DND-41 (cell line): ENCODE data around the gene CDCA7.

ENCODE experiments used
- ATAC-seq: fragments of 200-7000 bp; cut with Tn5 transposase; 3 replicates; pipeline ENCODE4 v1.9.1; 2021; ENCODE audit warnings: low read depth; ENCODE audit not compliant: insufficient read depth
- DNase-seq: peaks from one replicate; pipeline ENCODE4 v3.0.0-alpha.2; 2020
- H2AFZ ChIP-seq: 2 replicates; pipeline ENCODE4 v1.6.0; 2012; ENCODE audit warnings: low read depth, low read length
- H3K27ac ChIP-seq: 2 replicates; pipeline ENCODE4 v1.5.1; 2012; ENCODE audit warnings: low read length, inconsistent platforms
- H3K27me3 ChIP-seq: fragments of 200-600 bp; sonication (generic); 2 replicates; pipeline ENCODE4 v1.6.0; 2012; ENCODE audit warnings: low read length, mild to moderate bottlenecking, inconsistent platforms; ENCODE audit not compliant: insufficient read depth, poor library complexity
- H3K36me3 ChIP-seq: 2 replicates; pipeline ENCODE4 v1.5.1; 2012; ENCODE audit warnings: low read length, inconsistent platforms; ENCODE audit not compliant: insufficient read depth
- H3K4me1 ChIP-seq: 2 replicates; pipeline ENCODE4 v1.5.1; 2012; ENCODE audit warnings: mild to moderate bottlenecking, low read length; ENCODE audit not compliant: insufficient read depth
- H3K4me2 ChIP-seq: 2 replicates; pipeline ENCODE4 v1.6.0; 2012; ENCODE audit warnings: mild to moderate bottlenecking, moderate library complexity, low read length, inconsistent platforms; ENCODE audit not compliant: insufficient read depth
- H3K4me3 ChIP-seq, 2 experiments: fragments of 200-600 bp in 1 of 2; shearing (Covaris generic) in 1 of 2; 2 replicates each; pipeline ENCODE4 v1.5.1; 2012 to 2016; ENCODE audit warnings: inconsistent platforms in 2 of 2, low read length in 2 of 2, mild to moderate bottlenecking in 2 of 2, low read depth in 1 of 2, moderate library complexity in 1 of 2
- H3K79me2 ChIP-seq: 2 replicates; pipeline ENCODE4 v1.6.0; 2012; ENCODE audit warnings: low read length, inconsistent platforms; ENCODE audit not compliant: insufficient read depth
- H3K9ac ChIP-seq: 2 replicates; pipeline ENCODE4 v1.6.0; 2012; ENCODE audit warnings: low read depth, mild to moderate bottlenecking, inconsistent platforms, low read length, moderate library complexity
- H3K9me3 ChIP-seq: 2 replicates; pipeline ENCODE4 v1.5.1; 2012; ENCODE audit warnings: low read length, moderate library complexity, mild to moderate bottlenecking, inconsistent platforms; ENCODE audit not compliant: insufficient read depth, severe bottlenecking
- H4K20me1 ChIP-seq: 2 replicates; pipeline ENCODE4 v1.6.0; 2012; ENCODE audit warnings: low read length; ENCODE audit not compliant: insufficient read depth
- EZH2 ChIP-seq: IDR thresholded peaks from 3 replicates; pipeline ENCODE4 v1.6.1; 2012; ENCODE audit warnings: borderline replicate concordance, low read depth, mild to moderate bottlenecking, moderate library complexity, low read length, inconsistent platforms; ENCODE audit not compliant: severe bottlenecking
- TF ChIP-seq, protein P1 (sequence below): IDR thresholded peaks from 2 replicates; pipeline ENCODE4 v1.5.1; 2012; ENCODE audit warnings: borderline replicate concordance, low read length, moderate library complexity, mild to moderate bottlenecking; ENCODE audit not compliant: poor library complexity, severe bottlenecking; ENCODE audit errors: extremely low read depth

Gene CDCA7

DNA sequence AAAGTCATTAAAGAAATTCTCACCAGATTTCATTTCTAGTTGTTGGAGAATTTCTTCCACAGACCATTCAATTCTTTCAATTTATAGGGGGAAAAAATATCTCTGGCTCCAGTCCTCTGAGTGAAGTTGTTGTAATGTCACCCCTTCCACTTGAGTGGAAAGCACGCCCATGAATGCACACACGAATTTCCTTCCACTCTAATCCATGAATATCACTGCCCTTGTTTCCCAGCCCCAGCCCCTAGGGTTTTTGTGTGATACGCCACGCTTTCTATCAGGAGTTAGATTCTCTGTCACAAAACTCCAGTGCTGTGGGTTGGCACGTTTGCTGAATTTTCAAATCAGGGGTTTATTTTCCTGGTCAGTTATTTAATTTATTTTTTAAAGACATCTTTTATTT lies 38.1 kb downstream of the CDCA7 start:
- H3K27ac ChIP-seq: no peak overlapping the region
- no peak for ATAC-seq

DNA sequence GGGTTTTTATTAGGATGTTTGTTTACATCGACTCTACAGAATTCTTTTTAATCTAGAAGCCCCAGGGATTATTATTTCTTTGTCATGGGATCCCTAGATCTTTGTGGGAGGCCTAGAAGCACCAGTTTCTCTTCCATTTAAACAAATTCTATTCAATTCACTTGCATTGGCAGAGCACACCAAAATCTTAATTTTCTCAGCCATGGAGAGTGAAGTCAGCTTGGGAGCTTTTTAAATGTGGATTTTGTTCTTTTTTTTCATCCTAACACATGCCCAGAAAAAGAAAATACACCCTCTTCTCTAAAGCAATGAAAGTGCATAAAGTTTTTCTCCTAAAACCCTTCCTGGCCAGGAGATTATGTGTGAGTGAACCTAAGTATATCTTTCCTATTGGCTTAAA lies 38.5 kb downstream of the CDCA7 start:
- Histone ChIP-seq H3K9me3 (no peaks in the 10 kb centered on the region), H3K9ac (no peak overlapping the region), H3K4me1 (no peaks in the 10 kb centered on the region), H3K27ac (no peak overlapping the region), H3K4me2 (no peak overlapping the region), H3K79me2 (no peaks in the 10 kb centered on the region), H4K20me1 (no peaks in the 10 kb centered on the region), H3K27me3 (no peaks in the 10 kb centered on the region), H2AFZ (no peak overlapping the region), H3K4me3 (no peak overlapping the region), H3K36me3 (no peaks in the 10 kb centered on the region)
- no peak for TF ChIP-seq EZH2
- ATAC-seq (no peak), DNase-seq (no peak)

More for the DNA sequence above, 38.1 kb downstream of the CDCA7 start:
- Histone ChIP-seq H3K9me3 (no peaks in the 10 kb centered on the region), H3K27me3 (no peaks in the 10 kb centered on the region), H3K9ac (no peak overlapping the region), H4K20me1 (no peaks in the 10 kb centered on the region), H3K36me3 (no peaks in the 10 kb centered on the region), H3K4me1 (no peaks in the 10 kb centered on the region), H3K79me2 (no peaks in the 10 kb centered on the region), H3K4me3 (no peak overlapping the region), H2AFZ (no peak overlapping the region), H3K4me2 (no peak overlapping the region)
- TF ChIP-seq, protein P1, sequence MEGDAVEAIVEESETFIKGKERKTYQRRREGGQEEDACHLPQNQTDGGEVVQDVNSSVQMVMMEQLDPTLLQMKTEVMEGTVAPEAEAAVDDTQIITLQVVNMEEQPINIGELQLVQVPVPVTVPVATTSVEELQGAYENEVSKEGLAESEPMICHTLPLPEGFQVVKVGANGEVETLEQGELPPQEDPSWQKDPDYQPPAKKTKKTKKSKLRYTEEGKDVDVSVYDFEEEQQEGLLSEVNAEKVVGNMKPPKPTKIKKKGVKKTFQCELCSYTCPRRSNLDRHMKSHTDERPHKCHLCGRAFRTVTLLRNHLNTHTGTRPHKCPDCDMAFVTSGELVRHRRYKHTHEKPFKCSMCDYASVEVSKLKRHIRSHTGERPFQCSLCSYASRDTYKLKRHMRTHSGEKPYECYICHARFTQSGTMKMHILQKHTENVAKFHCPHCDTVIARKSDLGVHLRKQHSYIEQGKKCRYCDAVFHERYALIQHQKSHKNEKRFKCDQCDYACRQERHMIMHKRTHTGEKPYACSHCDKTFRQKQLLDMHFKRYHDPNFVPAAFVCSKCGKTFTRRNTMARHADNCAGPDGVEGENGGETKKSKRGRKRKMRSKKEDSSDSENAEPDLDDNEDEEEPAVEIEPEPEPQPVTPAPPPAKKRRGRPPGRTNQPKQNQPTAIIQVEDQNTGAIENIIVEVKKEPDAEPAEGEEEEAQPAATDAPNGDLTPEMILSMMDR: no peak
- no peak for TF ChIP-seq EZH2
- DNase-seq: no peak

- Histone ChIP-seq H2AFZ (no peak overlapping the region), H3K9ac (no peak overlapping the region), H3K27ac (no peak overlapping the region), H3K27me3 (no peaks in the 10 kb centered on the region), H4K20me1 (no peaks in the 10 kb centered on the region), H3K4me1 (no peaks in the 10 kb centered on the region), H3K36me3 (no peaks in the 10 kb centered on the region), H3K4me3 (no peak overlapping the region), H3K4me2 (no peak overlapping the region), H3K9me3 (no peaks in the 10 kb centered on the region), H3K79me2 (no peaks in the 10 kb centered on the region)
- ATAC-seq (no peak), DNase-seq (no peak)
- no peak for TF ChIP-seq EZH2
- TF ChIP-seq, protein P1: no peak
Observed at GRCh38 chr2:173393636-173394035, 39.0 kb downstream of the CDCA7 start.

DNA sequence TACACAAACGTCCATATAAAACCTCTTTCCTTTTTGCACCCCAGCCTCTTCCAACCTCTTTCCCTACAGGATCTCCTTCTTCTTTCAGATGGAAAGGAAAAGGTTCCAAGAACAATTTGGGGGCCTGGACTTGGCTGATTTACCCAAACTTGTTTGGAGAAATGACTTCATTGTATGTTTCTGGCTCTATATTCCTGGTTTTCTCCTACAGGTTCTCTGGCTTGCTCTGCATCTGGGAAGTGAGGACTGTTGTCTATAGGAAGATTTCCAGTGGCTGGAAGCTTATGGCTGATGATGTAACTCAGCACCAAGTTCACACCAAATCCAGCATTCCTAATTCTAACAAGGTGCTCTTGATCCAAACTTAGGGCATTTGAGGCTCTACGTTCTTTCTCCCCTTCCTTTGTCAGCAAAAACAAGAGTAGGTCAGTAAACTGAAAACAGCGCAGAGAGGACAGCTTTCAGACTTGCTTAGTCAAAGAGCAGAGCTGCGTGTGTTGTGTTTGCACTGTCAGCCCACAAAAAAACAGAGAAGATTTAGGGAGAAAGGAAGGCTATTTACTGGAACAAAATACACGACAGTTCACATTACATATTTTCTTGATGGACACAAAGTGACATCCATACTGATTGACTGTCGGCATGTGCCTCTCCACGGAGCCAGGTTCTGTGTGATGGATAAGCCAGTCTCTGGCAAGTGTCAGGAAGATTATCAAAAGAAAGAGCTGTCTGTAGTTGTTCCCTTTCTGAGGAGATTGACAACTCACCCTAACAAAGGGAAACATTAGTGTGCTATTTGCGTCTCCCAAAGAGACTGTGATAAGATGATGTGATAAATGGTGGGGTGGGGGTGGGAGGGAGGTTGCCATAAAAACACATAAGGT lies 39.7 kb downstream of the CDCA7 start:
- TF ChIP-seq EZH2: no peak
- TF ChIP-seq, protein P1: no peak
- H2AFZ ChIP-seq: no peak overlapping the region
- ATAC-seq: no peak

More for the DNA sequence above, 39.7 kb downstream of the CDCA7 start:
- no peaks in the 10 kb centered on the region for H3K4me1 ChIP-seq
- H3K79me2 ChIP-seq: no peaks in the 10 kb centered on the region
- no peak overlapping the region for H3K4me2 ChIP-seq
- peaks cover 4% of the 10 kb centered on the region for H3K27me3 ChIP-seq
- H3K27ac ChIP-seq: no peak overlapping the region
- H3K36me3 ChIP-seq: no peaks in the 10 kb centered on the region
- H3K9ac ChIP-seq: no peak overlapping the region
- H4K20me1 ChIP-seq: no peaks in the 10 kb centered on the region
- no peak for DNase-seq
- no peaks in the 10 kb centered on the region for H3K9me3 ChIP-seq
- H3K4me3 ChIP-seq: no peak overlapping the region
